DMS53 (cell line): Measurements from ENCODE around the gene PTPN6.

Experiments used
- DNase-seq: peaks from one replicate; lab custom pipeline; 2025; lab: John Stamatoyannopoulos, UW

The PTPN6 gene

GRCh38 chr12:6923003-6923732 is 28.0 kb upstream of the PTPN6 start:
- no peak for DNase-seq

GRCh38 chr12:6923851-6924250 is 27.3 kb upstream of the PTPN6 start:
- no peak for DNase-seq

- peak; percentile 71 for DNase-seq
These were observed 26.0 kb upstream of the PTPN6 start for GRCh38 chr12:6925239-6925539.

- peak; percentile 87 for DNase-seq
These were observed 25.4 kb upstream of the PTPN6 start for GRCh38 chr12:6925540-6926279.

- DNase-seq = peak; percentile 91
These were observed 23.7 kb upstream of the PTPN6 start, which contains the start of gene ATN1 for GRCh38 chr12:6927379-6928021. TSS of gene ATN1 (plus strand) at chr12:6927959. CDS start at chr12:6934002, 6,043 bp downstream.

GRCh38 chr12:6928022-6928702 is 23.0 kb upstream of the PTPN6 start:
- DNase-seq = peak; percentile 60

GRCh38 chr12:6928703-6929407 is 22.3 kb upstream of the PTPN6 start:
- peak; percentile 51 for DNase-seq

- no peak for DNase-seq
These were observed 21.4 kb upstream of the PTPN6 start for GRCh38 chr12:6929466-6930452.

GRCh38 chr12:6932766-6933165 is 18.4 kb upstream of the PTPN6 start:
- DNase-seq = no peak

GRCh38 chr12:6934110-6934509 is 17.0 kb upstream of the PTPN6 start:
- no peak for DNase-seq

GRCh38 chr12:6935371-6936193 is 15.6 kb upstream of the PTPN6 start:
- no peak for DNase-seq

GRCh38 chr12:6936194-6936635 is 14.9 kb upstream of the PTPN6 start:
- DNase-seq = no peak

GRCh38 chr12:6936636-6937480 is 14.3 kb upstream of the PTPN6 start:
- DNase-seq = no peak

- peak; percentile 100 for DNase-seq
These were observed 13.4 kb upstream of the PTPN6 start for GRCh38 chr12:6937481-6938352.

GRCh38 chr12:6938353-6939190 is 12.6 kb upstream of the PTPN6 start:
- no peak for DNase-seq

GRCh38 chr12:6939191-6939540 is 12.0 kb upstream of the PTPN6 start:
- no peak for DNase-seq

GRCh38 chr12:6941267-6941666 is 9.9 kb upstream of the PTPN6 start:
- DNase-seq = no peak
